H1 (cell line): ENCODE data around the gene FOXF1. TPM values are rescaled to one million over a fixed set of nuclear protein-coding genes. Genes with fewer than 3 reads are reported as not detected.

Experiments used
- CTCF ChIA-PET: fragments of 300-600 bp; sonication (Branson Sonifier 250); formaldehyde crosslinking; loops from one replicate; lab custom pipeline; 2021; ENCODE audit not compliant: partially characterized antibody; lab: Charles Lee
- POLR2A ChIA-PET: fragments of 300-600 bp; sonication (Branson Sonifier 250); formaldehyde crosslinking; loops from one replicate; lab custom pipeline; 2021; ENCODE audit warnings: inconsistent platforms; ENCODE audit not compliant: partially characterized antibody; lab: Charles Lee
- DNase-seq, 2 experiments: peaks; one replicate each; pipeline versions ENCODE4 v3.0.0 to v3.0.0-alpha.2; 2010 to 2022; ENCODE audit warnings: low spot score in 2 of 2, low read depth in 1 of 2, mixed read lengths in 1 of 2
- FAIRE-seq: peaks from 2 replicates; lab custom pipeline; 2011; peaks lifted over from hg19 to GRCh38; lab: Jason Lieb, UNC
- H2AFZ ChIP-seq: 2 replicates; pipeline ENCODE4 v1.8.1; 2012; ENCODE audit warnings: low read length, inconsistent platforms
- H2AK5ac ChIP-seq: 2 replicates; pipeline ENCODE4 v1.6.1; 2013; ENCODE audit warnings: low read depth, low read length
- H2BK120ac ChIP-seq: replicated peaks from 2 replicates; pipeline ENCODE3; 2013; ENCODE audit warnings: low read depth, low read length, inconsistent platforms
- H2BK12ac ChIP-seq: 2 replicates; pipeline ENCODE4 v1.6.1; 2013; ENCODE audit warnings: low read depth, low read length
- H2BK15ac ChIP-seq: 2 replicates; pipeline ENCODE4 v1.6.1; 2013; ENCODE audit warnings: low read length
- H2BK20ac ChIP-seq: 2 replicates; pipeline ENCODE4 v1.6.1; 2013; ENCODE audit warnings: low read length
- H2BK5ac ChIP-seq: 2 replicates; pipeline ENCODE4 v1.6.1; 2013; ENCODE audit warnings: low read depth, low read length
- H3K14ac ChIP-seq: 2 replicates; pipeline ENCODE4 v1.6.1; 2013; ENCODE audit warnings: inconsistent platforms; ENCODE audit not compliant: insufficient read length
- H3K18ac ChIP-seq: 2 replicates; pipeline ENCODE4 v1.6.1; 2013; ENCODE audit warnings: low read length; ENCODE audit errors: extremely low read depth
- H3K23ac ChIP-seq: 2 replicates; pipeline ENCODE4 v1.6.1; 2013; ENCODE audit warnings: inconsistent platforms; ENCODE audit not compliant: insufficient read length
- H3K23me2 ChIP-seq: 2 replicates; pipeline ENCODE4 v1.6.1; 2013; ENCODE audit warnings: low read depth, low read length
- H3K27ac ChIP-seq: 2 replicates; pipeline ENCODE4 v1.6.1; 2011; ENCODE audit warnings: low read depth, low read length, inconsistent platforms
- H3K27me3 ChIP-seq, 4 experiments: replicated peaks in 1 of 4; 1 replicate in 1 of 4; 2 replicates in 3 of 4; pipeline versions ENCODE4 v1.6.1 to v1.8.1; 2011 to 2013; ENCODE audit warnings: low read length in 3 of 4, mild to moderate bottlenecking in 3 of 4, inconsistent platforms in 2 of 4, mixed read lengths in 2 of 4, moderate library complexity in 1 of 4; ENCODE audit not compliant: control insufficient read depth in 3 of 4, insufficient read depth in 3 of 4; ENCODE audit errors: extremely low read depth in 1 of 4
- H3K36me3 ChIP-seq, 4 experiments: 2 replicates each; pipeline versions ENCODE4 v1.6.1 to v1.8.1; 2011 to 2013; ENCODE audit warnings: mild to moderate bottlenecking in 4 of 4, low read length in 3 of 4, moderate library complexity in 2 of 4, control low read depth in 1 of 4, inconsistent platforms in 1 of 4; ENCODE audit not compliant: insufficient read depth in 4 of 4, control insufficient read depth in 2 of 4
- H3K4ac ChIP-seq: replicated peaks from 2 replicates; pipeline ENCODE3; 2013; ENCODE audit warnings: low read length, low read depth, mixed read lengths, inconsistent platforms; ENCODE audit not compliant: insufficient read length
- H3K4me1 ChIP-seq, 4 experiments: replicated peaks in 1 of 4; 1 replicate in 1 of 4; 2 replicates in 3 of 4; pipeline versions ENCODE4 v1.6.1 to v1.8.1; 2011 to 2013; ENCODE audit warnings: low read length in 3 of 4, inconsistent platforms in 2 of 4, mixed read lengths in 1 of 4; ENCODE audit not compliant: insufficient read depth in 4 of 4, control insufficient read depth in 3 of 4
- H3K4me2 ChIP-seq, 2 experiments: 2 replicates each; pipeline versions ENCODE4 v1.6.1 to v1.8.1; 2011 to 2013; ENCODE audit warnings: low read depth in 2 of 2, low read length in 2 of 2, control low read depth in 1 of 2, inconsistent platforms in 1 of 2, mild to moderate bottlenecking in 1 of 2; ENCODE audit not compliant: insufficient read depth in 1 of 2
- H3K4me3 ChIP-seq, 4 experiments: fragments of 200-600, 300-600 bp in 1 of 4; sonication (generic), shearing (Covaris generic), sonication (Bioruptor Twin) in 1 of 4; 2 replicates each; pipeline versions ENCODE4 v1.5.1 to v1.8.1; 2011 to 2016; ENCODE audit warnings: low read length in 4 of 4, low read depth in 3 of 4, control low read depth in 2 of 4, inconsistent platforms in 2 of 4, mild to moderate bottlenecking in 2 of 4, mixed read lengths in 1 of 4, moderate library complexity in 1 of 4; ENCODE audit not compliant: insufficient read depth in 2 of 4; ENCODE audit errors: extremely low read depth in 1 of 4
- H3K56ac ChIP-seq: replicated peaks from 2 replicates; pipeline ENCODE3; 2013; ENCODE audit warnings: low read depth, mild to moderate bottlenecking, mixed read lengths, low read length, inconsistent platforms; ENCODE audit not compliant: insufficient read length
- H3K79me1 ChIP-seq: 2 replicates; pipeline ENCODE4 v1.6.1; 2013; ENCODE audit warnings: low read depth, low read length, control low read depth
- H3K79me2 ChIP-seq, 2 experiments: 2 replicates each; pipeline versions ENCODE4 v1.6.1 to v1.8.1; 2012 to 2013; ENCODE audit warnings: low read length in 2 of 2, mild to moderate bottlenecking in 2 of 2, inconsistent platforms in 1 of 2; ENCODE audit not compliant: insufficient read depth in 2 of 2, control insufficient read depth in 1 of 2
- H3K9ac ChIP-seq, 4 experiments: replicated peaks in 1 of 4; 1 replicate in 1 of 4; 2 replicates in 3 of 4; pipeline versions ENCODE4 v1.6.1 to v1.8.1; 2011 to 2013; ENCODE audit warnings: low read depth in 3 of 4, low read length in 3 of 4, control low read depth in 2 of 4, mild to moderate bottlenecking in 2 of 4, moderate library complexity in 2 of 4, inconsistent platforms in 1 of 4; ENCODE audit errors: extremely low read depth in 1 of 4
- H3K9me3 ChIP-seq, 2 experiments: 2 replicates each; pipeline versions ENCODE4 v1.6.1 to v1.8.1; 2012 to 2013; ENCODE audit warnings: mild to moderate bottlenecking in 2 of 2, moderate library complexity in 2 of 2, control low read depth in 1 of 2, inconsistent platforms in 1 of 2, low read depth in 1 of 2, low read length in 1 of 2, mixed read lengths in 1 of 2; ENCODE audit not compliant: insufficient read depth in 2 of 2
- H4K20me1 ChIP-seq, 2 experiments: replicated peaks in 1 of 2; 2 replicates each; pipeline versions ENCODE3 to v1.8.1; 2011 to 2013; ENCODE audit warnings: inconsistent platforms in 2 of 2, low read length in 2 of 2, mild to moderate bottlenecking in 1 of 2; ENCODE audit not compliant: insufficient read depth in 2 of 2, control insufficient read depth in 1 of 2
- H4K5ac ChIP-seq: 2 replicates; pipeline ENCODE4 v1.6.1; 2013; ENCODE audit warnings: low read length, low read depth, mixed read lengths, inconsistent platforms; ENCODE audit not compliant: insufficient read length
- H4K8ac ChIP-seq: 2 replicates; pipeline ENCODE4 v1.8.0; 2013; ENCODE audit warnings: mild to moderate bottlenecking, moderate library complexity, low read length, inconsistent platforms; ENCODE audit not compliant: insufficient read depth; ENCODE audit errors: extremely low read depth
- H4K91ac ChIP-seq: replicated peaks from 2 replicates; pipeline ENCODE3; 2013; ENCODE audit warnings: low read length, mixed read lengths, inconsistent platforms; ENCODE audit not compliant: insufficient read length
- CBX8 ChIP-seq: fragments of 300-800, 300-1000 bp; sonication (generic); IDR thresholded peaks from 2 replicates; pipeline ENCODE4 v1.7.1; 2016; ENCODE audit warnings: low read depth, low read length, borderline replicate concordance
- RNF2 ChIP-seq: fragments of 200-900, 300-1000 bp; sonication (generic); IDR thresholded peaks from 2 replicates; pipeline ENCODE4 v1.7.1; 2016; ENCODE audit warnings: borderline replicate concordance, low read depth, mild to moderate bottlenecking, antibody characterized with exemption, low read length; ENCODE audit not compliant: poor library complexity, severe bottlenecking; ENCODE audit errors: missing control alignments
- WGBS, 2 experiments: shearing (Covaris generic) in 1 of 2; methylation state at CpG; one replicate each; pipeline versions ENCODE4 v1.1.6 to v1.1.7; 2013 to 2015; ENCODE audit warnings: low lambda C conversion rate in 2 of 2, mixed read lengths in 2 of 2, inconsistent platforms in 1 of 2, low coverage in 1 of 2, missing lambda C conversion rate in 1 of 2; ENCODE audit not compliant: insufficient replicate concordance in 2 of 2, insufficient coverage in 1 of 2, insufficient read length in 1 of 2; ENCODE audit errors: extremely low coverage in 1 of 2, missing lambda C conversion rate in 1 of 2; 5-methylcytosine and 5-hydroxymethylcytosine counted together
- polyA plus RNA-seq, 7 experiments: library from polyadenylated mRNA; depleted of rRNA in 3 of 7; stranded (reverse) in 5 of 7; unstranded in 2 of 7; fragments of >200 nt in 5 of 7; fragments of 200-250 nt in 2 of 7; gene quantifications; 1 replicate in 5 of 7; 2 replicates in 1 of 7; 4 replicates in 1 of 7; pipeline versions ENCODE4 v1.2.1 to v1.2.3, GENCODE V29; 2011 to 2013; ENCODE audit warnings: missing spikeins in 2 of 7, mixed read lengths in 2 of 7
- total RNA-seq: library from RNA; stranded (reverse); fragmentation: NEBNext Ultra II Directional; extraction: Animal tissue kit (Norgen Biotek cat#: 25700); gene quantifications from 2 replicates; pipeline ENCODE4 v1.2.1, GENCODE V29; 2021

Gene FOXF1
- total and polyA plus RNA-seq, 2 of the 8 experiments (the other 6 are each of a cell fraction or from before 2014, with no cell fraction given) = 0.02 TPM; not detected in 1

- Histone ChIP-seq H3K4me3 (0 out of 8 replicates have a peak overlapping the region, but pooled peaks of 1 of the 4 experiments have one; percentile 37), H3K27me3 (peaks cover 98 to 100% (median 99%) of the 10 kb centered on the region in 4 experiments), H3K23me2 (no peaks in the 10 kb centered on the region; the same call in 1 of the 2 replicates), H3K79me1 (peaks cover 2% of the 10 kb centered on the region), H3K79me2 (no peaks in the 10 kb centered on the region), H4K8ac (no peak overlapping the region), H3K14ac (no peak overlapping the region), H4K91ac (no peak overlapping the region), H3K4ac (no peak overlapping the region), H2BK15ac (no peak overlapping the region), H2AFZ (no peak overlapping the region), H3K9ac (no peak overlapping the region), H3K56ac (no peak overlapping the region), H4K5ac (no peak overlapping the region), H2BK5ac (no peak overlapping the region), H3K4me2 (no peak overlapping the region; a peak in 1 of 4 replicates), H2BK12ac (no peak overlapping the region), H3K27ac (no peak overlapping the region), H4K20me1 (peaks cover 30 to 41% of the 10 kb centered on the region in 2 experiments), H2BK120ac (no peak overlapping the region), H3K4me1 (peaks cover 4 to 23% (median 18%) of the 10 kb centered on the region in 4 experiments), H2AK5ac (no peak overlapping the region), H3K18ac (no peak overlapping the region), H3K23ac (no peak overlapping the region), H2BK20ac (no peak overlapping the region), H3K9me3 (no peaks in the 10 kb centered on the region; a peak in 1 of 4 replicates), H3K36me3 (peaks cover 0 to 4% (median 0%) of the 10 kb centered on the region in 4 experiments; a peak in 1 of 8 replicates)
- 9% methylated on average over 4 of the region's 4 CpGs; no CpG with 5 or more reads in 1 of the 2 experiments for WGBS, 2 experiments
- DNase-seq (no peak), FAIRE-seq (no peak)
- POLR2A ChIA-PET = no interaction called here
- CTCF ChIA-PET = interaction anchor here (0.6 to 1.2 kb wide), 2 partner anchors 19 to 537 kb away, joined by 3 read pairs; no protein-coding TSS in a partner anchor
- TF ChIP-seq RNF2 (no peak), CBX8 (peak; percentile 43; the same call in 1 of the 2 replicates)
These were observed 10.9 kb upstream of the FOXF1 start for GRCh38 chr16:86499440-86499786.
